T-helper 17 cell (primary cell): ENCODE results near the gene JMJD1C. TPM values are rescaled to one million over a fixed set of nuclear protein-coding genes. Genes with fewer than 3 reads are reported as not detected.

Experiments used
- ATAC-seq: fragments of 150-1000 bp; cut with Tn5 transposase; 2 replicates; pipeline ENCODE4 v1.10.0; 2021; ENCODE audit warnings: mild to moderate bottlenecking, moderate library complexity
- DNase-seq, 3 donors: peaks; one replicate each; pipeline versions ENCODE4 v3.0.0 to v3.0.0-alpha.2; 2020 to 2021
- H3K9me3 ChIP-seq: one replicate; pipeline ENCODE4 v1.7.0; 2013; ENCODE audit warnings: low read length, mild to moderate bottlenecking; ENCODE audit not compliant: control insufficient read depth, poor library complexity, severe bottlenecking
- H3K27ac Mint-ChIP-seq: one replicate; pipeline ENCODE4 v1.8.0; 2022; ENCODE audit warnings: mild to moderate bottlenecking, moderate library complexity, mixed read lengths
- H3K27me3 Mint-ChIP-seq: one replicate; pipeline ENCODE4 v1.8.0; 2022; ENCODE audit warnings: mixed read lengths
- H3K36me3 Mint-ChIP-seq: one replicate; pipeline ENCODE4 v1.8.0; 2022; ENCODE audit warnings: low read depth, mixed read lengths
- H3K4me1 Mint-ChIP-seq: one replicate; pipeline ENCODE4 v1.8.0; 2022; ENCODE audit warnings: mild to moderate bottlenecking, mixed read lengths
- H3K4me3 Mint-ChIP-seq: one replicate; pipeline ENCODE4 v1.8.0; 2022; ENCODE audit warnings: mild to moderate bottlenecking, moderate library complexity, mixed read lengths
- total RNA-seq, 4 donors: library from RNA in 2 of 4; stranded (reverse) in 2 of 4; gene quantifications; one replicate each; pipeline ENCODE4 v1.2.3 and lab custom pipeline; 2022 to 2026

JMJD1C gene
- total RNA-seq, 2 donors from 2014 or later = 215 to 279 TPM

GRCh38 chr10:63423494-63423893 lies 42.3 kb downstream of the JMJD1C start:
- Mint-ChIP-seq H3K27ac (peak overlapping the region; percentile 56), H3K4me3 (no peak overlapping the region), H3K4me1 (peaks cover 20% of the 10 kb centered on the region), H3K27me3 (no peaks in the 10 kb centered on the region), H3K36me3 (no peaks in the 10 kb centered on the region)
- ATAC-seq (no peak), DNase-seq (no peak)
- H3K9me3 ChIP-seq = no peaks in the 10 kb centered on the region

- H3K4me1 Mint-ChIP-seq = peaks cover 17% of the 10 kb centered on the region
- ATAC-seq (peak; percentile 88), DNase-seq (no peak)
- peak overlapping the region; percentile 41 for H3K4me3 Mint-ChIP-seq
- no peaks in the 10 kb centered on the region for H3K36me3 Mint-ChIP-seq
- H3K27me3 Mint-ChIP-seq = no peaks in the 10 kb centered on the region
- H3K27ac Mint-ChIP-seq = peak overlapping the region; percentile 78
- no peaks in the 10 kb centered on the region for H3K9me3 ChIP-seq
These were observed 44.2 kb downstream of the JMJD1C start for GRCh38 chr10:63421591-63421990.

GRCh38 chr10:63416376-63416775 lies 49.4 kb downstream of the JMJD1C start:
- Mint-ChIP-seq H3K27ac (no peak overlapping the region), H3K27me3 (no peaks in the 10 kb centered on the region), H3K36me3 (no peaks in the 10 kb centered on the region)

GRCh38 chr10:63415640-63416244 lies 50.0 kb downstream of the JMJD1C start:
- Mint-ChIP-seq H3K4me3 (no peak overlapping the region), H3K4me1 (peaks cover 8% of the 10 kb centered on the region), H3K27me3 (no peaks in the 10 kb centered on the region), H3K36me3 (no peaks in the 10 kb centered on the region), H3K27ac (no peak overlapping the region)
- no peaks in the 10 kb centered on the region for H3K9me3 ChIP-seq
- DNase-seq (no peak), ATAC-seq (no peak)

More at GRCh38 chr10:63416376-63416775, 49.4 kb downstream of the JMJD1C start:
- Mint-ChIP-seq H3K4me1 (peaks cover 13% of the 10 kb centered on the region), H3K4me3 (no peak overlapping the region)
- DNase-seq (no peak), ATAC-seq (no peak)
- no peaks in the 10 kb centered on the region for H3K9me3 ChIP-seq

- H3K36me3 Mint-ChIP-seq = no peaks in the 10 kb centered on the region
- H3K4me1 Mint-ChIP-seq = peaks cover 11% of the 10 kb centered on the region
- no peak for ATAC-seq
- H3K9me3 ChIP-seq = no peaks in the 10 kb centered on the region
- H3K27me3 Mint-ChIP-seq = no peaks in the 10 kb centered on the region
- DNase-seq = no peak
- H3K27ac Mint-ChIP-seq = no peak overlapping the region
- no peak overlapping the region for H3K4me3 Mint-ChIP-seq
These were observed 51.1 kb downstream of the JMJD1C start for GRCh38 chr10:63414481-63415260.

- Mint-ChIP-seq H3K27me3 (no peaks in the 10 kb centered on the region), H3K4me1 (peaks cover 13% of the 10 kb centered on the region), H3K27ac (no peak overlapping the region), H3K4me3 (no peak overlapping the region), H3K36me3 (no peaks in the 10 kb centered on the region)
- DNase-seq (no peak), ATAC-seq (no peak)
- no peaks in the 10 kb centered on the region for H3K9me3 ChIP-seq
These were observed 52.3 kb downstream of the JMJD1C start for GRCh38 chr10:63413429-63413828.

- Mint-ChIP-seq H3K4me1 (peaks cover 13% of the 10 kb centered on the region), H3K4me3 (no peak overlapping the region), H3K27ac (no peak overlapping the region), H3K36me3 (peaks cover 2% of the 10 kb centered on the region), H3K27me3 (no peaks in the 10 kb centered on the region)
- no peak for DNase-seq
- no peaks in the 10 kb centered on the region for H3K9me3 ChIP-seq
- no peak for ATAC-seq
These were observed 53.5 kb downstream of the JMJD1C start for GRCh38 chr10:63412304-63412703.

GRCh38 chr10:63410633-63411032 lies 55.1 kb downstream of the JMJD1C start:
- Mint-ChIP-seq H3K27ac (no peak overlapping the region), H3K4me1 (peaks cover 14% of the 10 kb centered on the region), H3K36me3 (peaks cover 2% of the 10 kb centered on the region), H3K4me3 (no peak overlapping the region), H3K27me3 (no peaks in the 10 kb centered on the region)
- no peak for ATAC-seq
- DNase-seq = no peak
- no peaks in the 10 kb centered on the region for H3K9me3 ChIP-seq

GRCh38 chr10:63409465-63410027 lies 56.2 kb downstream of the JMJD1C start:
- no peaks in the 10 kb centered on the region for H3K9me3 ChIP-seq
- peaks cover 2% of the 10 kb centered on the region for H3K36me3 Mint-ChIP-seq
- H3K27ac Mint-ChIP-seq = peak overlapping the region; percentile 41
- DNase-seq (no peak), ATAC-seq (no peak)
- H3K27me3 Mint-ChIP-seq = no peaks in the 10 kb centered on the region
- H3K4me3 Mint-ChIP-seq = no peak overlapping the region
- H3K4me1 Mint-ChIP-seq = peaks cover 13% of the 10 kb centered on the region

- H3K4me1 Mint-ChIP-seq = peaks cover 15% of the 10 kb centered on the region
- H3K36me3 Mint-ChIP-seq = peaks cover 2% of the 10 kb centered on the region
- H3K4me3 Mint-ChIP-seq = no peak overlapping the region
- peak overlapping the region; percentile 4 for H3K27ac Mint-ChIP-seq
- H3K9me3 ChIP-seq = no peaks in the 10 kb centered on the region
- DNase-seq (no peak), ATAC-seq (no peak)
- no peaks in the 10 kb centered on the region for H3K27me3 Mint-ChIP-seq
These were observed 58.6 kb downstream of the JMJD1C start for GRCh38 chr10:63407136-63407662.

GRCh38 chr10:63396133-63396761 lies 69.5 kb downstream of the JMJD1C start:
- no peak overlapping the region for H3K4me3 Mint-ChIP-seq
- H3K9me3 ChIP-seq = no peaks in the 10 kb centered on the region
- no peak for ATAC-seq
- H3K27me3 Mint-ChIP-seq = no peaks in the 10 kb centered on the region
- DNase-seq = no peak
- no peaks in the 10 kb centered on the region for H3K36me3 Mint-ChIP-seq
- H3K4me1 Mint-ChIP-seq = peaks cover 15% of the 10 kb centered on the region
- H3K27ac Mint-ChIP-seq = no peak overlapping the region

- Mint-ChIP-seq H3K27ac (peak overlapping the region; percentile 54), H3K27me3 (no peaks in the 10 kb centered on the region), H3K36me3 (peaks cover 5% of the 10 kb centered on the region), H3K4me1 (peaks cover 27% of the 10 kb centered on the region), H3K4me3 (peak overlapping the region; percentile 47)
- no peak for DNase-seq
- no peaks in the 10 kb centered on the region for H3K9me3 ChIP-seq
- no peak for ATAC-seq
These were observed 72.7 kb downstream of the JMJD1C start for GRCh38 chr10:63393050-63393449.

- no peak for ATAC-seq
- Mint-ChIP-seq H3K27me3 (no peaks in the 10 kb centered on the region), H3K27ac (no peak overlapping the region), H3K36me3 (peaks cover 5% of the 10 kb centered on the region), H3K4me3 (peak overlapping the region; percentile 37), H3K4me1 (peaks cover 30% of the 10 kb centered on the region)
- H3K9me3 ChIP-seq = no peaks in the 10 kb centered on the region
- no peak for DNase-seq
These were observed 73.6 kb downstream of the JMJD1C start for GRCh38 chr10:63392224-63392623.
